Measurements from ENCODE around the gene RPS6KB2. TPM values are rescaled to one million over a fixed set of nuclear protein-coding genes. Genes with fewer than 3 reads are reported as not detected.

RPS6KB2 gene
- total and polyA plus RNA-seq, 10 donors: 39.5 to 95.0 (median 55.3) TPM

DNA sequence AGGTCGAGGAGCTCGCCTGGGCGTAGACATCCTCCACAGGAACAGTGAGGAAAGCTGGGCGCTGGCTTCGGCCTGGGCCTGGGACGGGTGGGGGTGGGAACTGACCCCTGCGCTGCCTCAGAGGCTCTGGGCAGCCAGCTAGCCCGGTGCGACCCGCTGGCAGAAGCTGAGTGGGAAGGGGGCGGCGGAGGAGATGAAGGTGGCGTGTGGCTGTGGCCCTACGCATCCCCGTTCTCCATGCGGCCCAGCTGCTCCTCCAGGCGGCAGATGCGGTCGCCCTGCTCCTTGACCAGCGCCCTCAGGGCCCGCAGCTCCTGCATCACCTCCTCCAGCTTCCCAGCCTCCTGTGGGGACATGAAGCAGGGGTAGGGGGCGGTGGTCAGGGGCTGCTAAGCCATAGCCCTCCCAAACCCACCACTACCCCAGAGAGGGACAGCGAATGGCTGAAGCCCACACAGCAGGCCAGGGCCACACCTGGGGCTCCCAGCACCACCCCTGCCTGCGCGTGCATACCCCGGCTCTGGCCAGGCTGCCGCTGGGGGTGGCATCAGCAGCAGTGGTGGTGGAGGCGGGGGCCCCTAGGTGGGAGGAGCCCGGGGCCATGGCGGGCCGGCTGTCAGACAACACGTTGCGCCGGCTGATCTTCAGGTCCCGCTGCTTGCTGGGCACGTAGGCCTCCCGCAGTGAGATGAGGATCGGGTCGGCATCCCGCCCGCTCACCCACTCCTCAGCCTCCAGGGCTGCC, 10.0 kb downstream of the RPS6KB2 start:
- H3K27ac ChIP-seq: peak overlapping the region; percentile 55 to 97 (median 90)
- H3K27me3 ChIP-seq (replicated peaks in 1 of 7): no peaks in the 10 kb centered on the region
- H3K4me1 ChIP-seq: peaks cover 45 to 99% (median 98%) of the 10 kb centered on the region in 6 donors
- H3K4me3 ChIP-seq: peak overlapping the region; percentile 67 to 95 (median 76)
- TF ChIP-seq POLR2AphosphoS5 (IDR thresholded peaks at IDR 0.05) (peak; percentile 73 to 85 (median 82)), POLR2A (IDR thresholded peaks at IDR 0.05) (no peak)
- TF ChIP-seq, protein P1, sequence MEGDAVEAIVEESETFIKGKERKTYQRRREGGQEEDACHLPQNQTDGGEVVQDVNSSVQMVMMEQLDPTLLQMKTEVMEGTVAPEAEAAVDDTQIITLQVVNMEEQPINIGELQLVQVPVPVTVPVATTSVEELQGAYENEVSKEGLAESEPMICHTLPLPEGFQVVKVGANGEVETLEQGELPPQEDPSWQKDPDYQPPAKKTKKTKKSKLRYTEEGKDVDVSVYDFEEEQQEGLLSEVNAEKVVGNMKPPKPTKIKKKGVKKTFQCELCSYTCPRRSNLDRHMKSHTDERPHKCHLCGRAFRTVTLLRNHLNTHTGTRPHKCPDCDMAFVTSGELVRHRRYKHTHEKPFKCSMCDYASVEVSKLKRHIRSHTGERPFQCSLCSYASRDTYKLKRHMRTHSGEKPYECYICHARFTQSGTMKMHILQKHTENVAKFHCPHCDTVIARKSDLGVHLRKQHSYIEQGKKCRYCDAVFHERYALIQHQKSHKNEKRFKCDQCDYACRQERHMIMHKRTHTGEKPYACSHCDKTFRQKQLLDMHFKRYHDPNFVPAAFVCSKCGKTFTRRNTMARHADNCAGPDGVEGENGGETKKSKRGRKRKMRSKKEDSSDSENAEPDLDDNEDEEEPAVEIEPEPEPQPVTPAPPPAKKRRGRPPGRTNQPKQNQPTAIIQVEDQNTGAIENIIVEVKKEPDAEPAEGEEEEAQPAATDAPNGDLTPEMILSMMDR (IDR thresholded peaks at IDR 0.05 in 8 of 11, conservative IDR thresholded peaks at IDR 0.05 in 3 of 11): peak in 1 of 11 experiments; percentile 11
- DNase-seq: peak; percentile 94
- intact Hi-C loops (cut with DNase I; ENCODE audit: low total_unique reads): no loop called here
- WGBS, 5 donors: 67 to 73% (median 70%) methylated on average over 6 to 41 of the region's 41 CpGs
- H3K9me3 ChIP-seq: no peaks in the 10 kb centered on the region
- peaks cover 6 to 91% (median 31%) of the 10 kb centered on the region in 6 donors for H3K36me3 ChIP-seq

DNA sequence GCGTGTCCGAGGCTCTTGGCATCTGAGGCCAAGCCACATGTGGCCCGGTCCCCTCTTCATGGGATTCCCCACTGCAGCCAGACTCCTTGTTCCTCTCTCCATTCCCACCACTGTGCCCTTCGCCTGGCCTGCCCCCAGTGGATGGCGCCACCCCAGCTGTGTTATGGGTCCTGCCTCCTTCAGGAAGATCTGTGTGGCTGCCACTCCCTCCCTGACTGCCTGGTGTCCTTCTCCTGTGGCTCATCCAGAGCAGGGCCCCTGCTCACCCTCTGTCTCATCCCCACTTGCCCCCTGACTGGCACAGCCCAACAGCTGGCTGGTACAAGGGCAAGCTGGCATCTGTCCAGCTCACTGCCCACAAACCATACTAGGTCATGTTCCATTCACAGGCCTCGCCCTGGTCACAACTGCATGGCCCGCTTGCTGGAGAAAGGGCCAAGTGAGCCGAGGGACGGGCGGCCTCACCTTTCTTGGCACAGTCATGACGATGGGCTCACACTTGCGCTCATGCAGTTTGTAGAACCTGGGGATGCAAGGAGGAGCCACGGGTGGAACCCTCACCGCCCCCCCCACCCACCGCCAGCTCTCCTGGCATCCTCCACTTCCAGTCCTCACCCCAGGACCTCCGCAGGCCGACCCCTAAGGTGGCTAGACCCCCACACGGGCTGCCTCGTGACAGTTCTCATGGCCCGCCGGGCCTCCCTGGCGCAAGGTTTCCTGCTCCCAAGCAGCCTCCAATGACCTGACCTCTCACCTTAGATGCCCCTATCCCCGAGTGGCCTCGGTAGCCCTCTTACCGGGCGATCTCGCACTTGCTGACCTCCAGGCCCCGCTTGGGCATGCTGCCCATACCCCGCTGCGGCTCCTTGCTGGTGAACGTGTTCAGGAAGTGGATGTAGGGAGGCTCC, 11.3 kb downstream of the RPS6KB2 start:
- no peak for DNase-seq

DNA sequence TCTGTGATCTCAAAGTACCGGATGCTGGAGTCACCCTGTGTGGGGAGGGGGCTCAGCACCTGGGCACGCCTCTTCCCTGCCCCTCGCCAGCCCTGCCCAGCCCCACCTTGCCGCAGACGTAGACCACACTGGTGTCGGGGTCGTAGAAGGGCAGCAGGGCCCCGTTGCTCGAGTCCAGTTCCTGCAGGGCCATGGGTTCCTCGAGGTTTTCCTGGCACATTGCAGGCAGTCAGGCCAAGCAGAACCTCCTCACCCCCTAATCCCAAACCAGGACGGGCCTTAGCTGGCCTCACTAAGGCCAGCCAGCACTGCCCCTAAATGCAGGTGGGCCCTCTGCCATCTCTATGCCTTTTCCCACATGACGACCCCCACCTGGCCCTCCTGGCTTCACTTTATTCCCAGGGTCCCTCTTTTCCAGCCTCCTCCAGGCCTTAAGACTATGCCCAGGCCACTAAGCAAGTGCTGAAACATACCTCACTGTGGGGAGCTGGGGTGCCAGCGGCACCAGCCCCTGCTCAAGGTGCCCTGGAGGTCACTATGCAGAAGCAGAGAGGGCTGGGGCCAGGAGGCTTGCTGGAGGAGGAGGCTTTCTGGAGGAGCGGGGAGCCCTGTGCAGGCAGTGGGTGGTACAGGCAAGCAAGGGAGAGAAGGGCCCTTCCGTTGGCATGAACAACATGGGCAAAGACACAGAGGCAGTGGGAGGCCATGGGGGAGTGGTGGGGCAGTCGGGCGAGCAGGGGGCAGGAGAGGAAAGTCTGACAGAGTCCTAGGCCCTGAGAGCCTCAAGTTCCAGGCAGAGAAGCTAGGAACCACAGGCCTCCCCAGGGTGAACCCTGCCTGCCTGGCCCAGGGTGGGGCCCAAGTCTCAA, 12.2 kb downstream of the RPS6KB2 start:
- 50 to 64% (median 53%) methylated on average over 11 to 17 of the region's 17 CpGs for WGBS, 5 donors
- Histone ChIP-seq H3K4me1 (peaks cover 49 to 99% (median 96%) of the 10 kb centered on the region in 6 donors), H3K27ac (peak overlapping the region; percentile 44 to 97 (median 90)), H3K36me3 (peaks cover 6 to 69% (median 11%) of the 10 kb centered on the region in 6 donors), H3K9me3 (no peaks in the 10 kb centered on the region), H3K4me3 (peak overlapping the region in 3 of 8 donors; percentile 2 to 95 (median 8)), H3K27me3 (replicated peaks in 1 of 7) (no peaks in the 10 kb centered on the region)
- peak in 2 of 3 donors; percentile 7 to 51 for TF ChIP-seq POLR2AphosphoS5 (IDR thresholded peaks at IDR 0.05)
- TF ChIP-seq POLR2A (IDR thresholded peaks at IDR 0.05): no peak
- intact Hi-C loops (cut with DNase I; ENCODE audit: low total_unique reads): no loop called here
- DNase-seq: no peak

More for the DNA sequence above, 11.3 kb downstream of the RPS6KB2 start:
- intact Hi-C loops (cut with DNase I; ENCODE audit: low total_unique reads): no loop called here
- Histone ChIP-seq H3K27me3 (replicated peaks in 1 of 7) (no peaks in the 10 kb centered on the region), H3K27ac (peak overlapping the region; percentile 60 to 97 (median 90)), H3K9me3 (no peaks in the 10 kb centered on the region), H3K4me3 (peak overlapping the region in 4 of 8 donors; percentile 70 to 95 (median 85)), H3K36me3 (peaks cover 6 to 78% (median 19%) of the 10 kb centered on the region in 6 donors), H3K4me1 (peaks cover 40 to 99% (median 96%) of the 10 kb centered on the region in 6 donors)
- WGBS, 5 donors: 51 to 62% (median 56%) methylated on average over 26 to 31 of the region's 31 CpGs
- TF ChIP-seq, protein P1 (IDR thresholded peaks at IDR 0.05 in 8 of 11, conservative IDR thresholded peaks at IDR 0.05 in 3 of 11): peak in 2 of 11 experiments; percentile 15 to 21
- TF ChIP-seq POLR2A (IDR thresholded peaks at IDR 0.05) (no peak), POLR2AphosphoS5 (IDR thresholded peaks at IDR 0.05) (peak; percentile 33 to 57 (median 51))

DNA sequence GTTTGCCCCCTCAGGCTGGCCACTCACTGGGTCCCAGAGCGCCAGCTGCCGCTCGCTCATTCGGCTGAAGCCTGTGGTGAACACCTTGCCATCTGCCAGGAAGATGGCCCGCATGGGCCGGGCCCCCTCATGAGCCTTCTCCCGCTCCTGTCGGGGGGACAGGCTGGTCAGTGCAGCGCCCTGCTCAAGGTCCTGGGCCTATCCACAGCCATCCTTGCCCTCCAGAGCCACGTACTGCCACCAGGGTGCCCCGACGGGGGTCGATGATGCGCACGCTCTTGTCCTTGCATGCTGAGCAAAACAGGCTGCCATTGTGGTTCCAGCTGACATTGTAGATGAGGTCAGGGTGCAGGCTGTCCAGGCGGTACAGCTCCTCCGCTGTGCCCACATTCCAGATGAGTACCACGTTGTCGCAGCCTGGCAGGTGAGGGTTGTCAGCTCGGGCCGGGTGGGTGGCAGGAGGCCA, 12.8 kb downstream of the RPS6KB2 start:
- TF ChIP-seq, protein P1 (IDR thresholded peaks at IDR 0.05 in 8 of 11, conservative IDR thresholded peaks at IDR 0.05 in 3 of 11): no peak
- TF ChIP-seq POLR2A (IDR thresholded peaks at IDR 0.05) (no peak), POLR2AphosphoS5 (IDR thresholded peaks at IDR 0.05) (peak; percentile 18 to 66 (median 40))
- Histone ChIP-seq H3K27ac (peak overlapping the region; percentile 44 to 97 (median 90)), H3K9me3 (no peaks in the 10 kb centered on the region), H3K36me3 (peaks cover 0 to 63% (median 4%) of the 10 kb centered on the region in 6 donors), H3K27me3 (replicated peaks in 1 of 7) (no peaks in the 10 kb centered on the region), H3K4me1 (peaks cover 47 to 99% (median 96%) of the 10 kb centered on the region in 6 donors), H3K4me3 (no peak overlapping the region)
- WGBS, 5 donors: 77 to 94% (median 82%) methylated on average over 3 to 21 of the region's 21 CpGs
- DNase-seq: no peak
- intact Hi-C loops (cut with DNase I; ENCODE audit: low total_unique reads): no loop called here

Data from spleen (tissue), 11 donors.